Common myeloid progenitor, CD34-positive (primary cell): ENCODE data around the gene RAPGEF2.

Experiments
- CTCF ChIA-PET: fragments of 350-600 bp; sonication (Branson Sonifier 250); formaldehyde crosslinking; loops from one replicate; lab custom pipeline; 2021; ENCODE audit warnings: antibody characterized with exemption; lab: Charles Lee
- POLR2A ChIA-PET: fragments of 350-600 bp; sonication (Branson Sonifier 250); formaldehyde crosslinking; loops from one replicate; lab custom pipeline; 2021; ENCODE audit warnings: antibody characterized with exemption; lab: Charles Lee
- DNase-seq, 3 donors: peaks; one replicate each; pipeline versions ENCODE4 v3.0.0 to v3.0.0-alpha.2; 2013
- H3K27ac ChIP-seq, 2 experiments: 1 replicate in 1 of 2; 2 replicates in 1 of 2; pipeline ENCODE4 v1.7.0; 2013; ENCODE audit warnings: inconsistent platforms in 2 of 2, low read length in 2 of 2, mild to moderate bottlenecking in 2 of 2, low read depth in 1 of 2, moderate library complexity in 1 of 2; ENCODE audit not compliant: severe bottlenecking in 2 of 2, insufficient read depth in 1 of 2, poor library complexity in 1 of 2
- H3K27me3 ChIP-seq, 5 experiments: replicated peaks in 2 of 5; 1 replicate in 3 of 5; 2 replicates in 2 of 5; pipeline versions ENCODE4 v1.6.1 to v1.7.0; 2013; ENCODE audit warnings: low read length in 4 of 5, mild to moderate bottlenecking in 2 of 5, moderate library complexity in 2 of 5, inconsistent platforms in 1 of 5; ENCODE audit not compliant: insufficient read depth in 5 of 5, control insufficient read depth in 4 of 5
- H3K36me3 ChIP-seq, 4 experiments: 1 replicate in 2 of 4; 2 replicates in 2 of 4; pipeline versions ENCODE4 v1.6.1 to v1.7.0; 2013; ENCODE audit warnings: low read length in 3 of 4, control low read depth in 1 of 4, mild to moderate bottlenecking in 1 of 4; ENCODE audit not compliant: control insufficient read depth in 4 of 4, insufficient read depth in 4 of 4
- H3K4me1 ChIP-seq, 4 experiments: 1 replicate in 3 of 4; 2 replicates in 1 of 4; pipeline versions ENCODE4 v1.6.1 to v1.7.1; 2013; ENCODE audit warnings: low read length in 3 of 4, mild to moderate bottlenecking in 3 of 4, control low read depth in 1 of 4, inconsistent platforms in 1 of 4, moderate library complexity in 1 of 4; ENCODE audit not compliant: control insufficient read depth in 4 of 4, insufficient read depth in 4 of 4; ENCODE audit errors: control extremely low read depth in 1 of 4
- H3K4me3 ChIP-seq, 7 experiments: 1 replicate in 4 of 7; 2 replicates in 3 of 7; pipeline versions ENCODE4 v1.5.1 to v1.7.0; 2013; ENCODE audit warnings: mild to moderate bottlenecking in 7 of 7, low read length in 6 of 7, moderate library complexity in 6 of 7, inconsistent platforms in 2 of 7, low read depth in 2 of 7, control low read depth in 1 of 7; ENCODE audit not compliant: insufficient read depth in 4 of 7, control insufficient read depth in 1 of 7; ENCODE audit errors: extremely low read depth in 1 of 7
- H3K9me3 ChIP-seq, 5 experiments: 1 replicate in 4 of 5; 2 replicates in 1 of 5; pipeline versions ENCODE4 v1.6.1 to v1.7.1; 2013; ENCODE audit warnings: low read length in 4 of 5, mild to moderate bottlenecking in 2 of 5, inconsistent platforms in 1 of 5, low read depth in 1 of 5, moderate library complexity in 1 of 5; ENCODE audit not compliant: control insufficient read depth in 4 of 5, insufficient read depth in 2 of 5; ENCODE audit errors: control extremely low read depth in 1 of 5
- WGBS: methylation state at CpG from one replicate; pipeline ENCODE4 v1.1.5; 2013; ENCODE audit not compliant: insufficient coverage; 5-methylcytosine and 5-hydroxymethylcytosine counted together

Gene RAPGEF2

DNA sequence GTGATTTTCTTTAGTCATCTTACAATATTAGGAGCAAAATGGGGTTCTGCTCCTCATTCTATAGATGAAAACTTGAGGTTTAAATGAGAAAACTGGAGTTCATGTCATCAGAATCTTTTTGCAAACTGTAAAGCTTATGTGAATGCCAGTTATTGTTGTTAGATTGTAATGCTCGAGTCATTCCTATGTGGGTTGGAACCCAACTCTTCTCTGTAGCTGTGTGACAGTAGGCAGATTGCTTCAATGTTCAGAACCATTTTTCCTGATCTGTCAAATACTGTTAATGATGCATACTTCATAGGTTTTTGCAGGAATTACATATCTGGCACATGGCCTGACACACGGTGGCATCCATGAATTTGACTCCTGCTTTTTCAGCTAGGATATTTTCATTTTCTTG is 178.9 kb downstream of the RAPGEF2 start:
- no peak for DNase-seq
- no peak overlapping the region for H3K27ac ChIP-seq
- CTCF ChIA-PET: interaction anchor here (0.9 to 1.3 kb wide), 3 partner anchors 10 to 15 kb away, joined by 3 to 4 read pairs (median 4); no protein-coding TSS in a partner anchor
- H3K9me3 ChIP-seq: no peaks in the 10 kb centered on the region
- H3K36me3 ChIP-seq: peaks cover 0 to 8% (median 7%) of the 10 kb centered on the region in 4 experiments
- no CpG with 5 or more reads among the region's 2 CpGs for WGBS
- H3K27me3 ChIP-seq: no peaks in the 10 kb centered on the region
- POLR2A ChIA-PET: no interaction called here
- H3K4me1 ChIP-seq: peaks cover 0 to 7% (median 4%) of the 10 kb centered on the region in 4 experiments
- no peak overlapping the region for H3K4me3 ChIP-seq

DNA sequence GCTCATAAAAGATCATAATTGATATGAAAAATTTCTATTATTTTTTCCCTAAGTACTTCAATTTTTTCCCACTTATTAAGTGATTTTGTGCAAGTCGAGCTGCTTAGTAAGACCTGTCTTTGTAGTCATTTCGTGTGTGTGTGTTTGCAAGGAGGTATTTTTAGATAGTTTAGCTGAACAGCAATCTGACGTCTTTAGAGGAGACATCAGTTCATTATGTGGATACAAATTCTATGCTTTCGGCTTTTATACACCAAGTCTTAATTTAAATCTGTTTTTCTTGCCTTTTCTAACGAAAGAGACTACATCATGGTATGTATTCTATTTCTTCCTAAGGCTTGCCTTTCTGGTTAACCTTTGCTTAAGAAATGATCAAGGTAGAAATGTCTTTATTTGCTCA is 179.4 kb downstream of the RAPGEF2 start:
- ChIA-PET CTCF (interaction anchor here (0.9 to 1.3 kb wide), 3 partner anchors 9 to 14 kb away, joined by 3 to 4 read pairs (median 4); no protein-coding TSS in a partner anchor), POLR2A (no interaction called here)
- Histone ChIP-seq H3K27ac (no peak overlapping the region), H3K27me3 (no peaks in the 10 kb centered on the region), H3K4me1 (peaks cover 0 to 7% (median 4%) of the 10 kb centered on the region in 4 experiments), H3K36me3 (peaks cover 0 to 8% (median 7%) of the 10 kb centered on the region in 4 experiments), H3K9me3 (no peaks in the 10 kb centered on the region), H3K4me3 (no peak overlapping the region)
- no CpG with 5 or more reads among the region's 5 CpGs for WGBS
- no peak for DNase-seq

DNA sequence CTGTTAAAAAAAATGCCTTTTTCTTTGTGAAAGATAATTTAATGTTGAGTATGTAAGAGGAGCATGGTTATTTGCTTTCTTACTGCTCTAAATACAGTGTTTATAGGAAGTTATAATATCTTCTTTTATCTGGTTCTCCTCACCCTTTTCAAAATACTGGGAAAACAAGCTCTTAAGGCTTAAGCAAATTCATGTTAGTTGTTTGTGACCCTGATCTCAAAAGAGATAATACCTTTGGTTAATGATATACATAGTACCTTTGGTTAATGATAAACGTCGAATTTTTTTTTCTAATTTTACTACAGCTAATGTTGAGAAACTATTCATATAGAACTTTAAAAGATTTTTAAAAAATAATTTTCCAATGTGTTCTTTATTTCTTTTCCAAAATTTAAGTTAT is 180.1 kb downstream of the RAPGEF2 start:
- Histone ChIP-seq H3K4me1 (peaks cover 0 to 10% (median 5%) of the 10 kb centered on the region in 4 experiments), H3K27ac (no peak overlapping the region), H3K4me3 (no peak overlapping the region), H3K27me3 (no peaks in the 10 kb centered on the region), H3K9me3 (no peaks in the 10 kb centered on the region), H3K36me3 (peaks cover 0 to 8% (median 7%) of the 10 kb centered on the region in 4 experiments)
- ChIA-PET POLR2A (no interaction called here), CTCF (interaction anchor here (1.0 kb wide), 1 partner anchor 11 kb away, joined by 5 read pairs; no protein-coding TSS in a partner anchor)
- no peak for DNase-seq
- no CpG with 5 or more reads among the region's 2 CpGs for WGBS

DNA sequence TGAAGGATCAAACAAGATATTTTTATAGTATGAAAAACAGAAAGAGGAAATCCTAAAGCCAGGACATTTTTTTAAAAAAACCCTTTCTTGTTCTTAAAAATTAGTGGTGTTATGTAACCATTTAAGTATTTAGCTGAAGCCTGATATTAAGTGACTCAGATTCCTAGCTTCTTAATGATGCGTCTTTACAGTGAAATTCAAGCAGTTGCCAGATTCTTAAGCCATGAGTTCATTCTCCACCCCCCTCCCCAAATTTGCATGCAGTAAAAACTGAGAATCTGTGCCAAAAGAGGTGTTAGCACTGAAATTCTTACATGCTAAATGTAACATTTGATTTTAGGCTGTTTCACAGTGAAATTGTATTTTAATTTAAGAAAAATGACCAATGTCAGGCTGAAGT is 180.8 kb downstream of the RAPGEF2 start:
- ChIA-PET CTCF (interaction anchor here (1.0 kb wide), 1 partner anchor 10 kb away, joined by 5 read pairs; no protein-coding TSS in a partner anchor), POLR2A (no interaction called here)
- no peak for DNase-seq
- Histone ChIP-seq H3K4me3 (no peak overlapping the region), H3K4me1 (peaks cover 0 to 17% (median 12%) of the 10 kb centered on the region in 4 experiments), H3K9me3 (no peaks in the 10 kb centered on the region), H3K27ac (no peak overlapping the region), H3K36me3 (peaks cover 0 to 8% (median 7%) of the 10 kb centered on the region in 4 experiments), H3K27me3 (no peaks in the 10 kb centered on the region)
- 86% methylated on average over 1 of the region's 1 CpG for WGBS

DNA sequence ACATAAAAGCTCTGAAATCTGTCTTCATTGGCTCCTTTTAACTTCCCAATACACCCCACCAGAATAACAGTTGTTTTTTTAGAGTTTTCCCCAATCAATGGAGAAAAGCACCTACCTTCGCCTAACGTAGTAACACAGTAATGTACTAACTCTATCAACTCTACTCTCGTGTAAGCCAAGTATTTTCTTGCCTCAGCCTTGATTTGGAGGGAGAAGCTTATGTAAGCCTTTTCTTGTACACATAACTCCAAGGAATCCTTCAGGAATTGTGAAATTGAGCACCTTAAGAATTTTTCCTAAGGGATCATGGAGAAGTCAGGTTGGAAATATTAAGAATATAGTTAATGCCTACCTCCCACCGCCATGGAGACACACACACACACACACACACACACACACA is 181.2 kb downstream of the RAPGEF2 start:
- H3K36me3 ChIP-seq: peaks cover 0 to 5% (median 4%) of the 10 kb centered on the region in 4 experiments
- H3K4me3 ChIP-seq: no peak overlapping the region
- no peak overlapping the region for H3K27ac ChIP-seq
- ChIA-PET CTCF (interaction anchor here (1.0 to 1.5 kb wide), 2 partner anchors 10 to 14 kb away, joined by 3 to 5 read pairs; no protein-coding TSS in a partner anchor), POLR2A (no interaction called here)
- H3K27me3 ChIP-seq: no peaks in the 10 kb centered on the region
- H3K4me1 ChIP-seq: peaks cover 0 to 18% (median 15%) of the 10 kb centered on the region in 4 experiments
- no peak for DNase-seq
- no peaks in the 10 kb centered on the region for H3K9me3 ChIP-seq
- WGBS: no CpG with 5 or more reads among the region's 4 CpGs

DNA sequence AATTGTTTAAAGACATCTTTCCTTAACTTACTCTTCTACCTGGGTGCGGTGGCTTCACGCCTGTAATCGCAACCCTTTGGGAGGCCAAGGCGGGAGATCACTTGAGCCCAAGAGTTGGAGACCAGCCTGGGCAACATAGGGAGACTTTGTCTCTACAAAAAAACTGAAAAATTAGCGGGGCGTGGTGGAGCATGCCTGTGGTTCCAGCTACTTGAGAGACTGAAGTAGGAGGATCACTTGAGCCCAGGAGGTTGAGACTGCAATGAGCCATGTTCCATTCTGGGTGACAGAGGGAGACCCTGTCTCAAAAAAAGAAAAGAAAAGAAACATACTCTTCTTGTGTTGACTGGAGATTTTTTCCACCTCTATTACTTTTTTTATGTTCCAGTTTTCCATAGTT is 181.9 kb downstream of the RAPGEF2 start:
- peaks cover 0 to 21% (median 15%) of the 10 kb centered on the region in 4 experiments for H3K4me1 ChIP-seq
- H3K4me3 ChIP-seq: no peak overlapping the region
- H3K36me3 ChIP-seq: peaks cover 0 to 3% (median 1%) of the 10 kb centered on the region in 4 experiments
- H3K27ac ChIP-seq: no peak overlapping the region
- CTCF ChIA-PET: interaction anchor here (1.5 kb wide), 1 partner anchor 14 kb away, joined by 3 read pairs; no protein-coding TSS in a partner anchor
- no peaks in the 10 kb centered on the region for H3K9me3 ChIP-seq
- DNase-seq: no peak
- POLR2A ChIA-PET: no interaction called here
- WGBS: 100% methylated on average over 3 of the region's 6 CpGs
- H3K27me3 ChIP-seq: no peaks in the 10 kb centered on the region

DNA sequence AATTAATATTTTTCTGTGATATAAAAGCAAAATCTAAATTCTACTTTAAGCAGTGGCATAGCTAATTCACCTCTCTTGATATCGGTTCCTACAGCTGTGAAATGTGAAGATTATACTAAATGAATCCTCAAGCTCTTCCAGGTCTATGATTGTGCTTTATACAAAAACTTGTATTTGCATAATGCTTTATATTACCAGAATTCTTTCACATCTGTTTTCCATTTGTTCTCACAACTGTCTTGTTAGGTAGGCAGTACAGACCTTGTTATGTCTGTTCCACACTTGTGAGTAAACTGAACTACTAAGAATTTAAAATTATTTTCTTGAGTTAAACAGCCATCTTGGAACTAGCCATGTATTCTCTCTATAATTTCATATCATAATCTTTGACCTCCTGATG is 184.9 kb downstream of the RAPGEF2 start:
- H3K36me3 ChIP-seq: peaks cover 0 to 3% (median 0%) of the 10 kb centered on the region in 4 experiments
- H3K4me3 ChIP-seq: no peak overlapping the region
- peaks cover 0 to 18% (median 13%) of the 10 kb centered on the region in 4 experiments for H3K4me1 ChIP-seq
- CTCF ChIA-PET: interaction anchor here (1.5 kb wide), 1 partner anchor 15 kb away, joined by 5 read pairs; no protein-coding TSS in a partner anchor
- WGBS: no CpG with 5 or more reads among the region's 1 CpG
- DNase-seq: no peak
- POLR2A ChIA-PET: no interaction called here
- no peaks in the 10 kb centered on the region for H3K9me3 ChIP-seq
- no peak overlapping the region for H3K27ac ChIP-seq
- no peaks in the 10 kb centered on the region for H3K27me3 ChIP-seq
